Loucy (cell line): Measurements from ENCODE around the gene NDUFAF5.

Source experiments
- CTCF ChIP-seq: fragments of 200-600 bp; sonication (generic); conservative IDR thresholded peaks from 2 replicates; pipeline ENCODE4 v1.5.1; 2014; ENCODE audit warnings: mild to moderate bottlenecking, antibody characterized with exemption, low read length
- EZH2phosphoT487 ChIP-seq: fragments of 200-600 bp; IDR thresholded peaks from 2 replicates; pipeline ENCODE4 v1.6.1; 2018; ENCODE audit warnings: antibody characterized with exemption, mild to moderate bottlenecking, moderate library complexity, borderline replicate concordance

- TF ChIP-seq CTCF: no peak
- no peak for TF ChIP-seq EZH2phosphoT487
Observed at GRCh38 chr20:13809373-13809772, 24.5 kb downstream of the NDUFAF5 start.
